Lung (tissue), 12 donors: ENCODE measurements around the gene NDUFA8. TPM values are rescaled to one million over a fixed set of nuclear protein-coding genes. Genes with fewer than 3 reads are reported as not detected.

Experiments used
- ATAC-seq: fragments of 200-7000 bp; cut with Tn5 transposase; one replicate; pipeline ENCODE4 v1.9.1; 2020; ENCODE audit warnings: moderate number of reproducible peaks; ENCODE audit not compliant: insufficient read depth, low FRiP score
- DNase-seq, 3 donors: peaks; one replicate each; pipeline ENCODE4 v3.0.0-alpha.2; 2013 to 2017
- H3K27ac ChIP-seq, 2 donors: one replicate each; pipeline ENCODE4 v1.5.1; 2013; ENCODE audit warnings: mild to moderate bottlenecking in 2 of 2, moderate library complexity in 2 of 2, control low read depth in 1 of 2, inconsistent platforms in 1 of 2, low read depth in 1 of 2, low read length in 1 of 2
- H3K27me3 ChIP-seq, 3 donors: one replicate each; pipeline ENCODE4 v1.5.1; 2013; ENCODE audit warnings: low read length in 2 of 3; ENCODE audit not compliant: control insufficient read depth in 3 of 3, insufficient read depth in 3 of 3
- H3K36me3 ChIP-seq, 4 donors: one replicate each; pipeline ENCODE4 v1.5.1; 2013; ENCODE audit warnings: low read length in 4 of 4, mild to moderate bottlenecking in 1 of 4, moderate library complexity in 1 of 4; ENCODE audit not compliant: control insufficient read depth in 4 of 4, insufficient read depth in 4 of 4
- H3K4me1 ChIP-seq, 5 donors: one replicate each; pipeline ENCODE4 v1.5.1; 2013; ENCODE audit warnings: low read length in 5 of 5, mild to moderate bottlenecking in 2 of 5, moderate library complexity in 1 of 5; ENCODE audit not compliant: control insufficient read depth in 5 of 5, insufficient read depth in 5 of 5
- H3K4me3 ChIP-seq: one replicate; pipeline ENCODE4 v1.5.1; 2013; ENCODE audit warnings: mild to moderate bottlenecking, control low read depth, moderate library complexity
- H3K9ac ChIP-seq, 2 donors: one replicate each; pipeline ENCODE4 v1.5.1; 2013; ENCODE audit warnings: low read length in 2 of 2, control low read depth in 1 of 2; ENCODE audit not compliant: insufficient read depth in 1 of 2
- H3K9me3 ChIP-seq, 4 donors: one replicate each; pipeline ENCODE4 v1.5.1; 2013; ENCODE audit warnings: low read length in 3 of 4, mild to moderate bottlenecking in 1 of 4, moderate library complexity in 1 of 4; ENCODE audit not compliant: control insufficient read depth in 4 of 4, insufficient read depth in 3 of 4
- CTCF ChIP-seq: IDR thresholded peaks from 2 replicates; pipeline ENCODE4 v1.5.1; 2012; ENCODE audit warnings: mild to moderate bottlenecking; ENCODE audit errors: control extremely low read depth, extremely low read depth
- WGBS, 2 donors: extraction: QIAGEN DNeasy Blood & Tissue Kit; methylation state at CpG; one replicate each; pipeline ENCODE4 v1.1.7; 2013; 5-methylcytosine and 5-hydroxymethylcytosine counted together
- polyA plus RNA-seq, 2 donors: library from polyadenylated mRNA; stranded (reverse); fragments of 200-250 nt; gene quantifications; one replicate each; pipeline ENCODE4 v1.2.1, GENCODE V29; 2013
- total RNA-seq, 2 donors: library from RNA; depleted of rRNA in 1 of 2; stranded (reverse); fragments of >200 nt in 1 of 2; gene quantifications; one replicate each; pipeline ENCODE4 v1.2.1, GENCODE V29; 2014 to 2021
- donor health status: control.
- donor health status: control.
- donor health status: Bipolar disorder and iron deficiency.
- donor health status: healthy.
- donor health status: DM: yes; HTN: yes; CAD: no.

Gene NDUFA8
- total and polyA plus RNA-seq, 4 donors, result 26.6 to 107 (median 58.3) TPM

DNA sequence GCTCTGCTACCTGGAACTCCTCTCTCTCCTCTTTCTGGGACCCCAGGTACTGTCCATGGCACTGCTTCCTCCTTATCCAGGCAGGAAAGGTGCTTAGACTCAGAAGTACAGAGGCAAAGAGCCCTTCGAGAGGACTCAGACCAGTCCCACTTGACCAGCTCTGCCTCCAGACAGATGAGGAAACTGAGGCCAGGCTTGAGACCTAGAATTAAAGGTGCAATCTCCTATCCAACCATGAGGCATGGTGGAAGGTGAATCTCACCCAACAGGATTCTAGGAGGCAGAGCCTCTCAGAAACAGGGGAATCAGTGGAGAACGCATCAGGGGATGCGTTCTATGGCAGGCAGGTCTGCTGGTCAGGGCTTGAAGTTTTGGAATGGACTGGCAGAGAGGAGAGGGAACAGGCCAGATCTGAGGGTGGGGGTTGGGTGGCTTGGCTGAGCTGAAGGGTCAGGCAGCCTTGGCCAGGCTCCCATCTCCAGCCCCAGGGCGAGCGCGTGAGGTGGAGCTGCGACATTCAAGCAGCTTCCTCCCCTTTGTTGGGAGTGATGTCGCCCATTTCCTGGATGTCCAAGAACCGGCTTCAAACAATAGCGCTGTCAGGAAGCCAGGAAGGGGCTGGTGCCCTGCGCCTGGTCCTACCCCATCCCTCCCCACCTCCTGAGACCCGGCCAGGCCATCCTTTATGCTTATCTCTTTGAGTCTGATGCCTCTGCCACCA is 26.2 kb downstream of the NDUFA8 start:
- peaks cover 0 to 3% (median 0%) of the 10 kb centered on the region in 3 donors for H3K27me3 ChIP-seq

GRCh38 chr9:122132539-122132938 is 27.0 kb downstream of the NDUFA8 start:
- no peak overlapping the region for H3K27ac ChIP-seq
- no peak for TF ChIP-seq CTCF
- no peak overlapping the region for H3K4me3 ChIP-seq
- 90 to 94% methylated on average over 4 of the region's 4 CpGs for WGBS, 2 donors
- no peaks in the 10 kb centered on the region for H3K9me3 ChIP-seq
- no peak overlapping the region for H3K9ac ChIP-seq
- no peak for ATAC-seq
- DNase-seq, result no peak
- H3K4me1 ChIP-seq, result peaks cover 0 to 12% (median 6%) of the 10 kb centered on the region in 5 donors
- no peaks in the 10 kb centered on the region for H3K36me3 ChIP-seq
- peaks cover 0 to 3% (median 0%) of the 10 kb centered on the region in 3 donors for H3K27me3 ChIP-seq

More for the DNA sequence above, 26.2 kb downstream of the NDUFA8 start:
- DNase-seq, result peak in 2 of 3 donors; percentile 18 to 64
- Histone ChIP-seq H3K27ac (no peak overlapping the region), H3K4me3 (no peak overlapping the region), H3K9ac (no peak overlapping the region), H3K36me3 (no peaks in the 10 kb centered on the region), H3K4me1 (peaks cover 0 to 12% (median 6%) of the 10 kb centered on the region in 5 donors), H3K9me3 (no peaks in the 10 kb centered on the region)
- no peak for TF ChIP-seq CTCF
- 65 to 75% methylated on average over 12 of the region's 12 CpGs for WGBS, 2 donors
- no peak for ATAC-seq

DNA sequence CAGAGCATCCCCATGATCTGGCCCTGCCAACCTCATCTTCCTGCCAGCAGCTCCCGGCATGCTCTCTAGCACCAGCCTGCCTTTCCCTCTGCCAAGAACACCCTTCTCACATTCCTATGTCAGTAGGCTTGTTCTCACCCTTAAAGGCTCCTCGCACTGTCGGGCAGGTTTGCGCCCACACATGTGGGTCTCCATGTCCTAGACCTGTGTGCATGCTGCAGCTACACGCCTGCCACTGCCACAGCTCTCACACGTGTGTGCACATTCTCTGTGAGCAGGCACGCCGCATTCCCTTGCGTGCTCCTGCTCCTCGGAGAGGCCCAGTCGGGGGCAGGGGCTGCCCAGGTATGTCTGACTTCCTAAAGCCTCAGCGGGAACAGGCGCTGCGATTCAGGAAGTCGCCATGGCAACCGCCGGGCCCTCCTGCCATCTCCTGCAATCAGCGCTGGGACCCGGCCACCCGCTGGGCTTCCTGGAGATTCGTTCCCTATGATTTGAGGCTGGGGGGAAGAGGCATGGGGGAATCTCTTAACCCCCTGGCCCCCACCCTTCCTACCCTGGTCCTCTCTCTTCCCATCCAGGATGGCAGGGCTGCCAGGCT is 28.1 kb downstream of the NDUFA8 start:
- DNase-seq (peak; percentile 48 to 78 (median 69)), ATAC-seq (no peak)
- Histone ChIP-seq H3K36me3 (no peaks in the 10 kb centered on the region), H3K27me3 (peaks cover 0 to 4% (median 3%) of the 10 kb centered on the region in 3 donors), H3K27ac (no peak overlapping the region), H3K4me3 (no peak overlapping the region), H3K9ac (no peak overlapping the region), H3K9me3 (no peaks in the 10 kb centered on the region), H3K4me1 (peaks cover 0 to 13% (median 6%) of the 10 kb centered on the region in 5 donors)
- no peak for TF ChIP-seq CTCF
- 32 to 35% methylated on average over 21 of the region's 21 CpGs for WGBS, 2 donors
